ENCODE measurements around the gene STYXL1.

The STYXL1 gene

GRCh38 chr7:75995996-75996395 is 51.8 kb downstream of the STYXL1 start:
- TF ChIP-seq CTCF (IDR thresholded peaks at IDR 0.05; ENCODE audit: borderline replicate concordance, insufficient read depth, low read depth, low read length), result no peak
- H3K4me3 ChIP-seq (ENCODE audit: low read depth, low read length), result no peak overlapping the region

- H3K4me3 ChIP-seq (ENCODE audit: low read depth, low read length), result no peak overlapping the region
- TF ChIP-seq CTCF (IDR thresholded peaks at IDR 0.05; ENCODE audit: borderline replicate concordance, insufficient read depth, low read depth, low read length), result no peak
Measured at GRCh38 chr7:75995052-75995471, 52.7 kb downstream of the STYXL1 start.

GRCh38 chr7:75994388-75995051 is 53.3 kb downstream of the STYXL1 start, which contains the start of gene TMEM120A:
TMEM120A (minus strand) TSS chr7:75994595; CDS start chr7:75994570, 25 bp downstream.
- peak within 1 kb of the TSS; percentile 77 for H3K4me3 ChIP-seq (ENCODE audit: low read depth, low read length)
- no peak for TF ChIP-seq CTCF (IDR thresholded peaks at IDR 0.05; ENCODE audit: borderline replicate concordance, insufficient read depth, low read depth, low read length)

GRCh38 chr7:75993689-75994387 is 54.0 kb downstream of the STYXL1 start:
- TF ChIP-seq CTCF (IDR thresholded peaks at IDR 0.05; ENCODE audit: borderline replicate concordance, insufficient read depth, low read depth, low read length), result no peak
- H3K4me3 ChIP-seq (ENCODE audit: low read depth, low read length), result peak overlapping the region; percentile 77

GRCh38 chr7:75992083-75992755 is 55.6 kb downstream of the STYXL1 start:
- no peak overlapping the region for H3K4me3 ChIP-seq (ENCODE audit: low read depth, low read length)
- TF ChIP-seq CTCF (IDR thresholded peaks at IDR 0.05; ENCODE audit: borderline replicate concordance, insufficient read depth, low read depth, low read length), result no peak

GRCh38 chr7:75991531-75992082 is 56.2 kb downstream of the STYXL1 start:
- no peak overlapping the region for H3K4me3 ChIP-seq (ENCODE audit: low read depth, low read length)
- TF ChIP-seq CTCF (IDR thresholded peaks at IDR 0.05; ENCODE audit: borderline replicate concordance, insufficient read depth, low read depth, low read length), result no peak

Data from GM12875 (cell line).